Tibial nerve (tissue), 3 donors: ENCODE data around the gene KLC4.

Source experiments
- CTCF ChIP-seq, 5 experiments: fragments of 200-600 bp in 3 of 5; fragments of 450-650 bp in 2 of 5; sonication (generic) in 3 of 5; IDR thresholded peaks; one replicate each; pipeline ENCODE4 v1.5.1; 2016 to 2019; ENCODE audit warnings: antibody characterized with exemption in 5 of 5, mild to moderate bottlenecking in 3 of 5, moderate library complexity in 2 of 5
- POLR2A ChIP-seq, 2 donors: fragments of 450-650 bp; IDR thresholded peaks; one replicate each; pipeline ENCODE4 v1.6.1; 2017; ENCODE audit warnings: antibody characterized with exemption in 2 of 2, mild to moderate bottlenecking in 2 of 2, moderate library complexity in 2 of 2

DNA sequence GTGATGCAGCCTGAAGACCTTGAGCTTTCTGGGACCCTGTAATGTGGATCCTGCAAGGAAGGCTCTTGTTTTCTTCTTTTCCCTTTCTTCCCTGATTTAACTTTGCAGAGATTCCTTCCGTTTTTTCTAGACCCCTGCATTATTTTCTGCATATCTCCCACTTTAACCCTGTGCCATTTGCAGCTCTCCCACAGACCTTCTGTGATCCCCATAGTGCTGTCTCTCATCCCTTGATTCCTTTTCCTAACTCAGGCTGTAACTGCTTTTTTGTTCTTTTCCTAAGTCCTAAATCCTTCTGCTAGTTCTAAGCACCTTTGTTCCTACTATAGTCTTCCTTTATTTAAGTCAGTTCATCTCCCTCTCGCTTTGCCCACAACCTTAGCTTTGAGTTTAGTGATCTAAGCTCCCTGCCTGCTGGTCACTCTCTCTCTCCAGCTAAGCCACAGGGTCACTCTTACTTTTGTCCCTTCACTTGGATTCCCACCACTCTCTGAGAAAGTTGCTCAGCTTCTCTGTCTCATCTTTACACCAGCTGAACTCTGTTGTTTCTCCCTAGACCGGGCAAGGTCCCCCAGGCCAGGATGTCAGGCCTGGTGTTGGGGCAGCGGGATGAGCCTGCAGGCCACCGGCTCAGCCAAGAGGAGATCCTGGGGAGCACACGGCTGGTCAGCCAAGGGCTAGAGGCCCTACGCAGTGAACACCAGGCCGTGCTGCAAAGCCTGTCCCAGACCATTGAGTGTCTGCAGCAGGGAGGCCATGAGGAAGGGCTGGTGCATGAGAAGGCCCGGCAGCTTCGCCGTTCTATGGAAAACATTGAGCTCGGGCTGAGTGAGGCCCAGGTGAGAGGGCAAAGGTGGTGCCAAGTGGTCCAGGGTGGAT lies 1.6 kb downstream of the KLC4 start:
- TF ChIP-seq POLR2A (IDR thresholded peaks at IDR 0.05) (no peak), CTCF (IDR thresholded peaks at IDR 0.05) (no peak)
